ENCODE results near the gene BAIAP2. TPM values are rescaled to one million over a fixed set of nuclear protein-coding genes. Genes with fewer than 3 reads are reported as not detected.

Gene BAIAP2
- polyA plus RNA-seq, 1 experiment: 9.6 TPM

GRCh38 chr17:81006891-81007290, 28.1 kb upstream of the BAIAP2 start:
- H3K27ac ChIP-seq (ENCODE audit: low read depth, low read length): no peak overlapping the region
- no peak overlapping the region for H3K4me3 ChIP-seq (ENCODE audit: low read depth, low read length)
- CTCF ChIA-PET: interaction anchor here (1.2 to 1.8 kb wide), 2 partner anchors 17 to 91 kb away, joined by 6 to 8 read pairs; no protein-coding TSS in a partner anchor
- DNase-seq (ENCODE audit: low read depth, low spot score): no peak
- POLR2A ChIA-PET: no interaction called here
- H3K9me3 ChIP-seq (ENCODE audit: control insufficient read depth, insufficient read depth, low read length): peaks cover 12% of the 10 kb centered on the region
- TF ChIP-seq, protein P1, sequence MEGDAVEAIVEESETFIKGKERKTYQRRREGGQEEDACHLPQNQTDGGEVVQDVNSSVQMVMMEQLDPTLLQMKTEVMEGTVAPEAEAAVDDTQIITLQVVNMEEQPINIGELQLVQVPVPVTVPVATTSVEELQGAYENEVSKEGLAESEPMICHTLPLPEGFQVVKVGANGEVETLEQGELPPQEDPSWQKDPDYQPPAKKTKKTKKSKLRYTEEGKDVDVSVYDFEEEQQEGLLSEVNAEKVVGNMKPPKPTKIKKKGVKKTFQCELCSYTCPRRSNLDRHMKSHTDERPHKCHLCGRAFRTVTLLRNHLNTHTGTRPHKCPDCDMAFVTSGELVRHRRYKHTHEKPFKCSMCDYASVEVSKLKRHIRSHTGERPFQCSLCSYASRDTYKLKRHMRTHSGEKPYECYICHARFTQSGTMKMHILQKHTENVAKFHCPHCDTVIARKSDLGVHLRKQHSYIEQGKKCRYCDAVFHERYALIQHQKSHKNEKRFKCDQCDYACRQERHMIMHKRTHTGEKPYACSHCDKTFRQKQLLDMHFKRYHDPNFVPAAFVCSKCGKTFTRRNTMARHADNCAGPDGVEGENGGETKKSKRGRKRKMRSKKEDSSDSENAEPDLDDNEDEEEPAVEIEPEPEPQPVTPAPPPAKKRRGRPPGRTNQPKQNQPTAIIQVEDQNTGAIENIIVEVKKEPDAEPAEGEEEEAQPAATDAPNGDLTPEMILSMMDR (IDR thresholded peaks at IDR 0.05; ENCODE audit: low read depth, low read length): no peak
- H3K27me3 ChIP-seq (ENCODE audit: control insufficient read depth, insufficient read depth, low read length): peaks cover 28% of the 10 kb centered on the region

GRCh38 chr17:81008140-81008539, 26.8 kb upstream of the BAIAP2 start:
- H3K27me3 ChIP-seq (ENCODE audit: control insufficient read depth, insufficient read depth, low read length): peaks cover 28% of the 10 kb centered on the region
- DNase-seq (ENCODE audit: low read depth, low spot score): no peak
- ChIA-PET CTCF (interaction anchor here (1.8 kb wide), 1 partner anchor 90 kb away, joined by 8 read pairs; no protein-coding TSS in a partner anchor), POLR2A (no interaction called here)
- TF ChIP-seq, protein P1 (IDR thresholded peaks at IDR 0.05; ENCODE audit: low read depth, low read length): no peak
- no peak overlapping the region for H3K4me3 ChIP-seq (ENCODE audit: low read depth, low read length)
- peaks cover 12% of the 10 kb centered on the region for H3K9me3 ChIP-seq (ENCODE audit: control insufficient read depth, insufficient read depth, low read length)
- no peak overlapping the region for H3K27ac ChIP-seq (ENCODE audit: low read depth, low read length)

DNA sequence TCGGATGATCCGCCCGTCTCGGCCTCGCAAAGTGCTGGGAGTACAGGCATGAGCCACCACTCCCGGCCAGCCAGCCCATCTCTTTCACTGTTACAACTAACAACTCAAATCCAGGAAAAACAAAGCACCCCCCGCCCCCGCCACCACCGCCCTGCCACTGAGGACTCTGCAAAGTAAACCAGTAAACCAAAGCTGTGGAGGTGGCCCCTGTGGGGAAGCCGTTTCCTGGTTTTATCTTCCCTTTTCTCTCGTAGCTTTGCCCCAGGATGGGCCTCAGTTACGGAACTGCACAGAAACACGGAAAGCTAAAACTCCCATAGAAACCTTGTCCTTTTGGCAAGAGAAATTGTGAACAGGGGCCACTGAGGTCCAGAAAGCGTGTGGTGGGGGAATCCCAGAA, 25.8 kb upstream of the BAIAP2 start:
- Histone ChIP-seq H3K4me3 (ENCODE audit: low read depth, low read length) (no peak overlapping the region), H3K9me3 (ENCODE audit: control insufficient read depth, insufficient read depth, low read length) (peaks cover 8% of the 10 kb centered on the region), H3K27me3 (ENCODE audit: control insufficient read depth, insufficient read depth, low read length) (peaks cover 22% of the 10 kb centered on the region), H3K27ac (ENCODE audit: low read depth, low read length) (no peak overlapping the region)
- no peak for DNase-seq (ENCODE audit: low read depth, low spot score)
- CTCF ChIA-PET: interaction anchor here (1.5 to 2.8 kb wide), 2 partner anchors 14 to 92 kb away, joined by 3 to 15 read pairs; no protein-coding TSS in a partner anchor
- POLR2A ChIA-PET: no interaction called here
- TF ChIP-seq, protein P1 (IDR thresholded peaks at IDR 0.05; ENCODE audit: low read depth, low read length): no peak

GRCh38 chr17:81010935-81011334, 24.0 kb upstream of the BAIAP2 start:
- DNase-seq (ENCODE audit: low read depth, low spot score): no peak
- Histone ChIP-seq H3K9me3 (ENCODE audit: control insufficient read depth, insufficient read depth, low read length) (peaks cover 8% of the 10 kb centered on the region), H3K27ac (ENCODE audit: low read depth, low read length) (no peak overlapping the region), H3K27me3 (ENCODE audit: control insufficient read depth, insufficient read depth, low read length) (peaks cover 11% of the 10 kb centered on the region), H3K4me3 (ENCODE audit: low read depth, low read length) (no peak overlapping the region)
- POLR2A ChIA-PET: no interaction called here
- CTCF ChIA-PET: interaction anchor here (2.8 kb wide), 1 partner anchor 12 kb away, joined by 15 read pairs; no protein-coding TSS in a partner anchor
- TF ChIP-seq, protein P1 (IDR thresholded peaks at IDR 0.05; ENCODE audit: low read depth, low read length): no peak

- TF ChIP-seq, protein P1 (IDR thresholded peaks at IDR 0.05; ENCODE audit: low read depth, low read length): no peak
- Histone ChIP-seq H3K4me3 (ENCODE audit: low read depth, low read length) (no peak overlapping the region), H3K27me3 (ENCODE audit: control insufficient read depth, insufficient read depth, low read length) (peaks cover 4% of the 10 kb centered on the region), H3K27ac (ENCODE audit: low read depth, low read length) (no peak overlapping the region), H3K9me3 (ENCODE audit: control insufficient read depth, insufficient read depth, low read length) (peaks cover 8% of the 10 kb centered on the region)
- DNase-seq (ENCODE audit: low read depth, low spot score): no peak
- ChIA-PET CTCF (interaction anchor here (0.7 to 2.1 kb wide), 3 partner anchors 12 to 87 kb away, joined by 3 to 7 read pairs (median 4); no protein-coding TSS in a partner anchor), POLR2A (no interaction called here)
These were observed 23.0 kb upstream of the BAIAP2 start for GRCh38 chr17:81011951-81012350.

All from AG04450 (cell line).